ENCODE results near the gene MLYCD. TPM values are rescaled to one million over a fixed set of nuclear protein-coding genes. Genes with fewer than 3 reads are reported as not detected.

MLYCD gene
- total RNA-seq, 4 donors from 2014 or later, result 9.6 to 15.8 (median 12.3) TPM

DNA sequence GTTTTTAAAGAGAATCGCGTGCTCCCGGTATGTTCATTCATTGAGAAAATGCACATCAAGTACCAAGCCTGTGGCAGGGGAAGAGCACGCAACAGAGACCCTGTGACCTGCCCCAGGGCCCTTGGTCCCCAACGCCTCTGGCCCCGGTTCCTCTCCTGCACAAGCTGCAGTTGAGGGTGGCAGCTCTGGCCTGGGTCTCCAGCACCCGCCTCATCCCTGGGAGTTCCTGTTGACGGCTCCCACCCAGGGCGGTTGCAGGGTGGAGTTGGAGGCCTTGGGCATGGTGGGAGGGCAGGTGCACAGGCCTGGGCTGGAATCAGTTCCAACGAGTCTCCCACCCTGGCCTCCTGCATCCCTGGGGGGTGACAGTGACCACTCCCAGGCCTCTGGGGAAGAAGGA lies 74.2 kb downstream of the MLYCD start:
- Histone ChIP-seq H3K27me3 (peaks cover 0 to 19% (median 0%) of the 10 kb centered on the region in 4 donors), H3K9me3 (peaks cover 0 to 2% (median under 1%) of the 10 kb centered on the region in 4 donors), H3K27ac (replicated peaks in 1 of 4) (no peak overlapping the region), H3K4me1 (peaks cover 0 to 10% (median 6%) of the 10 kb centered on the region in 4 donors), H3K4me3 (no peak overlapping the region), H3K36me3 (no peaks in the 10 kb centered on the region)
- DNase-seq (ENCODE audit: extremely low spot score), result no peak
- 84% methylated on average over 10 of the region's 10 CpGs for WGBS
- TF ChIP-seq POLR2A (IDR thresholded peaks at IDR 0.05; ENCODE audit: low read depth), result no peak
- TF ChIP-seq, protein P1, sequence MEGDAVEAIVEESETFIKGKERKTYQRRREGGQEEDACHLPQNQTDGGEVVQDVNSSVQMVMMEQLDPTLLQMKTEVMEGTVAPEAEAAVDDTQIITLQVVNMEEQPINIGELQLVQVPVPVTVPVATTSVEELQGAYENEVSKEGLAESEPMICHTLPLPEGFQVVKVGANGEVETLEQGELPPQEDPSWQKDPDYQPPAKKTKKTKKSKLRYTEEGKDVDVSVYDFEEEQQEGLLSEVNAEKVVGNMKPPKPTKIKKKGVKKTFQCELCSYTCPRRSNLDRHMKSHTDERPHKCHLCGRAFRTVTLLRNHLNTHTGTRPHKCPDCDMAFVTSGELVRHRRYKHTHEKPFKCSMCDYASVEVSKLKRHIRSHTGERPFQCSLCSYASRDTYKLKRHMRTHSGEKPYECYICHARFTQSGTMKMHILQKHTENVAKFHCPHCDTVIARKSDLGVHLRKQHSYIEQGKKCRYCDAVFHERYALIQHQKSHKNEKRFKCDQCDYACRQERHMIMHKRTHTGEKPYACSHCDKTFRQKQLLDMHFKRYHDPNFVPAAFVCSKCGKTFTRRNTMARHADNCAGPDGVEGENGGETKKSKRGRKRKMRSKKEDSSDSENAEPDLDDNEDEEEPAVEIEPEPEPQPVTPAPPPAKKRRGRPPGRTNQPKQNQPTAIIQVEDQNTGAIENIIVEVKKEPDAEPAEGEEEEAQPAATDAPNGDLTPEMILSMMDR (IDR thresholded peaks at IDR 0.05), result no peak
- no peak for TF ChIP-seq EP300 (IDR thresholded peaks at IDR 0.05)
- no peak for TF ChIP-seq POLR2AphosphoS5 (IDR thresholded peaks at IDR 0.05)
- intact Hi-C loops (cut with DNase I), result no loop called here

DNA sequence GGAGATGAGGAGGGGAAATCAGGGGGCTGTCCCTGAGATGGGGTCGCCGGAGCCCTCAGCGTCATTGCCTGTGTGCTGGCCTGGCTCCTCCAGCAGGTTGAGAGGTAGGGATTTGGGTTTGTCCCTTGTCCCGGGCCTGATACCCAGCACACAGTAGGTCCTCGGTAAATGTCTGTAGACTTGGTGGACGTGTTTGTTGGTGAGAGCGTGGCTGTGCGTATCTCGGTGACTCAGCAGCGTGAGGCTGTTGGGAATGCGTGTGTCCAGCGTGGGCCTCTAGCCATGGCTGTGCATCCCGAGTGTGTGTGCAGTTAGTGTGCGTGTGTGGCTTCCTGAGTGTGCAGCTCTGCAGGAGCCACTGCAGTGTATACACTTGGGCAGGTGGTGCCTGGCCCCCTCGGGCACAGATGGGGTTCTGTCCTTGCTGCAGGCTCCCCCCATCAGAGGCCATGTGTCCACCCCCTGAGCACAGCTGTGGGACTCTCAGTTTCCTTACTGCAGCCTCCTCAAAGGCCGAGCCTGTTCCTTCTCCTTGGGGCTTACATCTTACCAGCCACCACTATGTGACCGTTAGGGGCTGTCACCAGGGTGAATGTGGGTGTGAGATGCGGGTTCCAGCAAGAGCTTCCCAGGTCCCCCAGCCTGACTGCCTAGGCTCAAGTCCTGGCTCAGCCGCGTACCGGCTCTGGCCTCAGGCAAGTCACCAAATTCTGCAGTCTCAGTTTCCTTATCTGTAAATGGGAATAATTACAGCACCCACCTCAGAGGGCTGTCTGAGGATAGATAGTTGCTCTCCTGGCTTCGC lies 74.9 kb downstream of the MLYCD start:
- peaks cover 0 to 16% (median 0%) of the 10 kb centered on the region in 4 donors for H3K27me3 ChIP-seq
- H3K36me3 ChIP-seq, result no peaks in the 10 kb centered on the region
- peaks cover 0 to 5% (median 3%) of the 10 kb centered on the region in 4 donors for H3K4me1 ChIP-seq
- no peak overlapping the region for H3K4me3 ChIP-seq
- H3K9me3 ChIP-seq, result peaks cover 0 to 8% (median 3%) of the 10 kb centered on the region in 4 donors
- intact Hi-C loops (cut with DNase I), result no loop called here
- 86% methylated on average over 13 of the region's 22 CpGs for WGBS
- no peak for DNase-seq (ENCODE audit: extremely low spot score)
- H3K27ac ChIP-seq (replicated peaks in 1 of 4), result no peak overlapping the region
- TF ChIP-seq POLR2AphosphoS5 (IDR thresholded peaks at IDR 0.05), result no peak
- TF ChIP-seq, protein P1 (IDR thresholded peaks at IDR 0.05), result no peak
- no peak for TF ChIP-seq POLR2A (IDR thresholded peaks at IDR 0.05; ENCODE audit: low read depth)
- no peak for TF ChIP-seq EP300 (IDR thresholded peaks at IDR 0.05)

DNA sequence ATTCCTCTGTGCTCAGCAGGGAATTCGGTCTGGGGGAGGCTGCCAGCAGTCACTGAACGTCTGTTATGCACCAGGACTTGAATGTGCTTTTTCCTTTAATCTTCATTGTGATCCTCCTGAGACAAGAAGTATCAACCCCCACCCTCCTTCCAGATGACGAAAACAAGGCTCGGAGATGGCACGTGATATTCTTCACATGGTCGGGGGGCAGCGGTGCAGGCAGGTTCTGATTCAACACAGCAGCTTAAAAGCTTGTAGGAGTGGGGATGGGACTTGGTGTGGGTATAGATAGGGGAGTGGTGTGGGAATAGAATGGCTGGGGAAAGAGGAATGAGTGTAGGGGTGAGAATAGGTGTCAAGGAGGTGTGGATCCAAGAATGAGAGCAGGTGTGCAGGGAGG lies 75.6 kb downstream of the MLYCD start:
- WGBS, result 50% methylated on average over 7 of the region's 7 CpGs
- Histone ChIP-seq H3K27ac (replicated peaks in 1 of 4) (no peak overlapping the region), H3K27me3 (peaks cover 0 to 9% (median 0%) of the 10 kb centered on the region in 4 donors), H3K36me3 (no peaks in the 10 kb centered on the region), H3K9me3 (peaks cover 0 to 11% (median 3%) of the 10 kb centered on the region in 4 donors), H3K4me3 (no peak overlapping the region), H3K4me1 (no peaks in the 10 kb centered on the region)
- no peak for DNase-seq (ENCODE audit: extremely low spot score)
- intact Hi-C loops (cut with DNase I), result no loop called here
- TF ChIP-seq POLR2A (IDR thresholded peaks at IDR 0.05; ENCODE audit: low read depth) (no peak), EP300 (IDR thresholded peaks at IDR 0.05) (no peak)

DNA sequence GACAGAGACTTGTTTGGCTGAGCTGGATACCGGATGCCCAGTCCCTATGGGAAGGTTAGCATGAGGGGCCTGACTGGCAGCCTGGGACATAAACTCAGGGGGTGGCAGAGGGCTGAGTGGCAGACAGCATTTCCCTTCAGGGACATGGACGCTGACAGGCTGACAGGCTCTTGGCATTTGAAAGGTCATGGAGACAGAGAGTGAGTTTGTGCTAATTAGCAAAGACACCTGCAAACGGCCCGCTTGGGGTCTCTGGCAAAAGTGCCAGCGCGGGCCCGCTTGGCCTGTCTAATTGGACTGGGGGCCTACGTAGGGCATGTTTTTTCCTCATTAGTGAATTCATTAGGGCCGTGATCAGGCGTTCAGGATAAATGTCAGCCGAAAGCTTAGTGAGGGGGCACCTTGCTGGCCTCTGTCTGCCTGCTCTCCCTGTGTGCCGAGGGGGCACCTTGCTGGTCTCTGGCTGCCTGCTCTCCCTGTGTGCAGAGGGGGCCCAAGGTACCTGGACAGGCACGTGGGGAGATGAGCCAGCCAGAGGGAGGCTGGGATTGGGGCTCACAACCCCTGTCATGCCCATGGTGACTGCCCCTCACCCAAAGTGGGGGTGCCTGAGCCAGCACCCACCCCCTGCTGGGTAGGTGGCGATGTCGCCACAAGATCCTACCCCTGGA lies 76.8 kb downstream of the MLYCD start:
- no peak for DNase-seq (ENCODE audit: extremely low spot score)
- Histone ChIP-seq H3K9me3 (peaks cover 0 to 11% (median 3%) of the 10 kb centered on the region in 4 donors), H3K4me1 (no peaks in the 10 kb centered on the region), H3K27ac (replicated peaks in 1 of 4) (no peak overlapping the region), H3K4me3 (no peak overlapping the region), H3K27me3 (no peaks in the 10 kb centered on the region), H3K36me3 (no peaks in the 10 kb centered on the region)
- 75% methylated on average over 9 of the region's 15 CpGs for WGBS
- intact Hi-C loops (cut with DNase I), result no loop called here
- TF ChIP-seq POLR2AphosphoS5 (IDR thresholded peaks at IDR 0.05), result no peak
- TF ChIP-seq EP300 (IDR thresholded peaks at IDR 0.05), result no peak
- TF ChIP-seq, protein P1 (IDR thresholded peaks at IDR 0.05), result no peak
- TF ChIP-seq POLR2A (IDR thresholded peaks at IDR 0.05; ENCODE audit: low read depth), result no peak

Other genes with a start within 250 kb of the MLYCD start
- gene HSBP1, start 91.1 kb upstream of the MLYCD start, total RNA-seq, result 10 to 100 TPM; 12.0 to 49.8 (median 26.4) TPM
- gene OSGIN1, start 54.1 kb downstream of the MLYCD start, total RNA-seq, result 10 to 100 TPM in 3 of 4 donors, 1 to 10 TPM in 1; 7.1 to 17.6 (median 13.8) TPM
- gene NECAB2, start 69.1 kb downstream of the MLYCD start, total RNA-seq, result not detected
- not detected for gene SLC38A8, start 143.7 kb downstream of the MLYCD start, total RNA-seq
- 10 to 100 TPM; 72.4 to 86.6 (median 82.6) TPM for gene MBTPS1, start 217.8 kb downstream of the MLYCD start, total RNA-seq
- gene HSDL1, start 246.1 kb downstream of the MLYCD start, total RNA-seq, result 10 to 100 TPM in 3 of 4 donors, 1 to 10 TPM in 1; 7.1 to 14.6 (median 11.4) TPM
- under 1 TPM in 2 of 4 donors, not detected in 2; 0.66 to 0.78 TPM for gene DNAAF1, start 246.2 kb downstream of the MLYCD start, total RNA-seq

Data from esophagus muscularis mucosa (tissue), 4 donors.